Measurements from ENCODE around the gene ACAT1. TPM values are rescaled to one million over a fixed set of nuclear protein-coding genes. Genes with fewer than 3 reads are reported as not detected.

ACAT1 gene
- total RNA-seq, 1 experiment from 2014 or later: 34.4 TPM

- H2AFZ ChIP-seq: no peak overlapping the region
- POLR2A ChIA-PET (ENCODE audit: unreplicated experiment): no interaction called here
- intact Hi-C loops (cut with micrococcal nuclease; ENCODE audit: unreplicated experiment): no loop called here
- H3K36me3 ChIP-seq (ENCODE audit: low read depth): peaks cover 50% of the 10 kb centered on the region
- peaks cover 19% of the 10 kb centered on the region; the same call in 1 of the 2 replicates for H3F3A ChIP-seq (ENCODE audit: insufficient read depth, low read depth)
- TF ChIP-seq EZH2 (IDR thresholded peaks at IDR 0.05; ENCODE audit: low read depth) (no peak), CTCF (conservative IDR thresholded peaks at IDR 0.05) (no peak)
- peaks cover 35% of the 10 kb centered on the region for H3K79me2 ChIP-seq (ENCODE audit: low read depth)
- no peak for DNase-seq
- H3K27ac ChIP-seq: no peak overlapping the region
- no TSS peak for BruUV-seq (replicated peaks)
- H3K27me3 ChIP-seq (ENCODE audit: insufficient read depth, low read depth): no peaks in the 10 kb centered on the region
- CTCF ChIA-PET: no interaction called here
- H3K4me2 ChIP-seq: no peak overlapping the region
- H3K9me3 ChIP-seq (ENCODE audit: insufficient read depth, low read depth): no peaks in the 10 kb centered on the region
- no peaks in the 10 kb centered on the region for H3K9me2 ChIP-seq (ENCODE audit: insufficient read depth)
- no peak overlapping the region for H3K4me3 ChIP-seq
- no peaks in the 10 kb centered on the region for H4K20me1 ChIP-seq (ENCODE audit: insufficient read depth)
- peaks cover 21% of the 10 kb centered on the region for H3K4me1 ChIP-seq (replicated peaks; ENCODE audit: insufficient read depth)
Observed at GRCh38 chr11:108196901-108197300, 75.5 kb downstream of the ACAT1 start.

Other genes with a start within 250 kb of the ACAT1 start
- gene RAB39A, start 193.1 kb upstream of the ACAT1 start, total RNA-seq (2021): not detected in 2 replicates
- gene CUL5, start 112.7 kb upstream of the ACAT1 start, total RNA-seq (2021): 34.3 and 39.4 TPM in 2 replicates
- 10.4 and 18.6 TPM in 2 replicates for gene NPAT, start 101.1 kb downstream of the ACAT1 start, total RNA-seq (2021)
- gene ATM, start 101.5 kb downstream of the ACAT1 start, total RNA-seq (2021): 36.3 and 40.8 TPM in 2 replicates